ENCODE data around the gene NSMF. TPM values are rescaled to one million over a fixed set of nuclear protein-coding genes. Genes with fewer than 3 reads are reported as not detected.
"Not testable (repeated sequence)": the region's sequence is repeated elsewhere in the genome, so short reads cannot be mapped to it uniquely, and the experiment has no call there.

The NSMF gene
- total RNA-seq, 1 donor from 2014 or later, result 231 TPM

DNA sequence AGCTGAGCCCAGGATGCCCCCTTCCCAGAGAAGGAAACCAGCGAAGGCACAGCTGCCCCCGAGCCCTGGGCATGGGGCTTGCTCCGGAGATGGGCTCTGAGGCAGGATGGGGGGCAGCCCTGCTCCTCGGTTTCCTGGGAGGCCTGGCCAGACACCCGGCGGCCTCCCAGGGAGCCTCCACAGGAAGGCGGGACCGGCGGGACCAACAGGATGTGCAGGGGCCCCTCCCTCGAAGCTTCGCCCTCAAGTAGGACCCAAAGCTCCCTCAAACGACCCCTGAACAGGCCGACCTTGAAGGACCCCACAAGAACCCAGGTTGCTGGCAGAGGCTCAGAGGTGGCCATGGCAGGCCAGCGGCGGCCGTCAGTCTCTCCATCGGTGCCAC, 47.9 kb downstream of the NSMF start:
- intact Hi-C loops (cut with DNase I), result no loop called here
- no peaks in the 10 kb centered on the region for H3K27me3 ChIP-seq
- TF ChIP-seq, protein P1, sequence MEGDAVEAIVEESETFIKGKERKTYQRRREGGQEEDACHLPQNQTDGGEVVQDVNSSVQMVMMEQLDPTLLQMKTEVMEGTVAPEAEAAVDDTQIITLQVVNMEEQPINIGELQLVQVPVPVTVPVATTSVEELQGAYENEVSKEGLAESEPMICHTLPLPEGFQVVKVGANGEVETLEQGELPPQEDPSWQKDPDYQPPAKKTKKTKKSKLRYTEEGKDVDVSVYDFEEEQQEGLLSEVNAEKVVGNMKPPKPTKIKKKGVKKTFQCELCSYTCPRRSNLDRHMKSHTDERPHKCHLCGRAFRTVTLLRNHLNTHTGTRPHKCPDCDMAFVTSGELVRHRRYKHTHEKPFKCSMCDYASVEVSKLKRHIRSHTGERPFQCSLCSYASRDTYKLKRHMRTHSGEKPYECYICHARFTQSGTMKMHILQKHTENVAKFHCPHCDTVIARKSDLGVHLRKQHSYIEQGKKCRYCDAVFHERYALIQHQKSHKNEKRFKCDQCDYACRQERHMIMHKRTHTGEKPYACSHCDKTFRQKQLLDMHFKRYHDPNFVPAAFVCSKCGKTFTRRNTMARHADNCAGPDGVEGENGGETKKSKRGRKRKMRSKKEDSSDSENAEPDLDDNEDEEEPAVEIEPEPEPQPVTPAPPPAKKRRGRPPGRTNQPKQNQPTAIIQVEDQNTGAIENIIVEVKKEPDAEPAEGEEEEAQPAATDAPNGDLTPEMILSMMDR (IDR thresholded peaks at IDR 0.05), result no peak
- DNase-seq (ENCODE audit: low spot score in 2 of 2), result no peak
- no peaks in the 10 kb centered on the region for H3K36me3 ChIP-seq
- no peaks in the 10 kb centered on the region for H3K9me3 ChIP-seq
- peaks cover 16 to 38% of the 10 kb centered on the region in 2 donors for H3K4me1 ChIP-seq
- H3K4me3 ChIP-seq, result peak overlapping the region in 1 of 2 donors; percentile 29
- no peak overlapping the region for H3K27ac ChIP-seq

DNA sequence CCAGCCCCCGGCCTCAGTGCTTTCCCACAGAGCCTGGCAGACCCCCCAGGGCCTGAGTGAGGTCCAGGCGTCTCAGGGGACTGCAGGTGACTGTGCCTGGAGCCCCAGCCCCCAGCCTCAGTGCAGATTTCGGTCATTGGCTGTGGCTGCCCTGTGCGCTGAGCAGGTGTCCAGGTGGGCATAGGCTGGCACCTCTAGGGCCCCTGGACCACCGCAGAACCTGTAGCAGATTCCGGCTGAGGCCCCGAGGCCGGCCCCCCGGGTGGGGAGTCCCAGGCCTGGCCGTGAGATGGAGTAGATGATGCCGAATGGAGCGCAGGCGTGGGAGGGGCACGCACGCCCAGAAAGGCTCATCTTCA, 48.3 kb downstream of the NSMF start:
- H3K4me3 ChIP-seq, result no peak overlapping the region
- H3K36me3 ChIP-seq, result no peaks in the 10 kb centered on the region
- peaks cover 16 to 40% of the 10 kb centered on the region in 2 donors for H3K4me1 ChIP-seq
- H3K9me3 ChIP-seq, result no peaks in the 10 kb centered on the region
- DNase-seq (ENCODE audit: low spot score in 2 of 2), result no peak
- TF ChIP-seq, protein P1 (IDR thresholded peaks at IDR 0.05), result no peak
- H3K27ac ChIP-seq, result no peak overlapping the region
- no peaks in the 10 kb centered on the region for H3K27me3 ChIP-seq
- intact Hi-C loops (cut with DNase I), result no loop called here

DNA sequence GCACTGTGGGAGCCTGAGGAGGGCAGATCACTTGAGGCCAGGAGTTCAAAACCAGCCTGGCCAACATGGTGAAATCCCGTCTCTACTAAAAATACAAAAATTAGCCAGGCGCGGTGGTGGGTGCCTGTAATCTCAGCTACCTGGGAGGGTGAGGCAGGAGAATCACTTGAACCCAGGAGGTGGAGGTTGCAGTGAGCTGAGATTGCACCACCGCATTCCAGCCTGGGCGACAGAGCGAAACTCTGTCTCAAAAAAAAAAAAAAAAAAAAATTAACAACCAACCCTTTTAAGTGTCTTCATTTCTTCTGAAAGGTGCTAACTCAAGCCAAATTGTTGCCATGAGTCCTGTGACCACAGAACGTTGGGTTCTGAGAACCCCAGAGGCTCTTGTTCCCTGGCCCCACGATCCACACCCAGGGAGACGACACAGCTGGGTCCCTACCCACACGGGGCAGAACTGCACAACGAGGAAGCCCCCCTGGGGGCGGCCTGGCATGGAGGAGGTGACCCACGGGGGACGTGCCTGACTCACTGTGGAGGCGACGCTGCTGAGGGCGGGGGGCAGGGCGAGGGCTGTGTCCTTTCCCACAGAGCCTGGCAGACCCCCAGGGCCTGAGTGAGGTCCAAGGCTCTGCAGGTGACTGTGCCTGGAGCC, 48.8 kb downstream of the NSMF start:
- DNase-seq (ENCODE audit: low spot score in 2 of 2); intact Hi-C loops (cut with DNase I); H3K27me3 ChIP-seq; H3K36me3 ChIP-seq; H3K9me3 ChIP-seq; H3K4me3 ChIP-seq; H3K27ac ChIP-seq: not testable (repeated sequence)
- peaks cover 16 to 40% of the 10 kb centered on the region in 2 donors for H3K4me1 ChIP-seq

DNA sequence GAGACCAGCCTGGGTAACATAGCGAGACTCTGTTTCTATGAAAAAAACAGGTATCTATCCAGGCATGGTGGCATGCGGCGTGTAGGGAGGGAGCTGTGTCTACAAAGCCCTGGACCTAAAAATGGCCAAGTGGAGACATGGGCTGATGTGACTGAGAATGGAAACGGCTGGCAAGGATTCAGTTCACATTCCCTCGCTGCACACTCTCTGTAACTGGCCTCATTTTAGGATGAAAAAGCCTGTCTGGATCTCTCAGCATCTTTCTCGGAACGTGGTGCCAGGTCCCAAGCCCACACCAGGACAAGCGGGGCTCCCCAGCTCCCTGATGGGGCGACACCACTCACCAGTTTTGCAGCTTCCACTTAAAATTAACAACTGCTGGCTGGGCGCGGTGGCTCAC, 49.6 kb downstream of the NSMF start:
- TF ChIP-seq, protein P1 (IDR thresholded peaks at IDR 0.05), result no peak
- H3K4me3 ChIP-seq, result no peak overlapping the region
- peaks cover 16 to 37% of the 10 kb centered on the region in 2 donors for H3K4me1 ChIP-seq
- DNase-seq (ENCODE audit: low spot score in 2 of 2), result no peak
- H3K36me3 ChIP-seq, result no peaks in the 10 kb centered on the region
- H3K27ac ChIP-seq, result no peak overlapping the region
- intact Hi-C loops (cut with DNase I), result no loop called here
- H3K9me3 ChIP-seq, result no peaks in the 10 kb centered on the region
- no peaks in the 10 kb centered on the region for H3K27me3 ChIP-seq

DNA sequence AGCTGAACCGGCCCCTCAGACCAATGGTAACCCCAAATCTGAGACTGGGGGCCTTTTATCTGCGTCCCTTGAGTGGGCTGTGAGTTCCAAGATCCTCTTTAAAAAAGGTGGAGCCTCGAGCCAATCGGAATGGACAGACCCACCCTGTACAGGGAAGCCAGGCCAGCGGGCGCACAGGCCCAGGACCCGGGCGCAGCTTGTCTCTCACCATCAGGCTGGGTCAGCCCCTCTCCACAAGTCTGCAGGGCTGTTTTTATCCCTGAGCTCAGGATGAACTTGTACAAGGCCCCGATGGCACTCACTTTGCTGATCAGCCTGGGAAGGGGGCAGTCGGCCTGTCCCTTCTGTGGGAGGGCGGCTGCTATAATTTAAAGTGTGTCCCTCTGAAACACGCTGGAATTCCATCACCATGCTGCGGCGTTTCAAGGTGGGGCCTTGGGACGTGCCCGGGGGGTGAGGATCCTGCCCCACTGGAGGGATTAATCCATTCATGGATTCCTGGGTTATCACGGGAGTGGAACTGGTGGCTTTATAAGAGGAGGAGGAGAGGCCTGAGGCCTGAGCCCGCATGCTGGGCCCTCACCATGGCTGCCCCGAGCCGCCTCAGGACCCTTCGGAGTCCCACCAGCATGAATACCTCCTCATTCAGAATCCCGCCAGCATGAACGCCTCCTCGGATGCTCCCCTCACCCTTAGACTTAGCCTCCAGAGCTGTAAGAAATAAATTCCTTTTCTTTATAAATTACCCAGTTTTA, 50.3 kb downstream of the NSMF start:
- intact Hi-C loops (cut with DNase I), result no loop called here
- Histone ChIP-seq H3K4me3 (no peak overlapping the region), H3K9me3 (no peaks in the 10 kb centered on the region), H3K4me1 (peaks cover 16 to 34% of the 10 kb centered on the region in 2 donors), H3K36me3 (no peaks in the 10 kb centered on the region), H3K27ac (no peak overlapping the region), H3K27me3 (no peaks in the 10 kb centered on the region)
- DNase-seq (ENCODE audit: low spot score in 2 of 2), result no peak
- TF ChIP-seq, protein P1 (IDR thresholded peaks at IDR 0.05), result no peak

DNA sequence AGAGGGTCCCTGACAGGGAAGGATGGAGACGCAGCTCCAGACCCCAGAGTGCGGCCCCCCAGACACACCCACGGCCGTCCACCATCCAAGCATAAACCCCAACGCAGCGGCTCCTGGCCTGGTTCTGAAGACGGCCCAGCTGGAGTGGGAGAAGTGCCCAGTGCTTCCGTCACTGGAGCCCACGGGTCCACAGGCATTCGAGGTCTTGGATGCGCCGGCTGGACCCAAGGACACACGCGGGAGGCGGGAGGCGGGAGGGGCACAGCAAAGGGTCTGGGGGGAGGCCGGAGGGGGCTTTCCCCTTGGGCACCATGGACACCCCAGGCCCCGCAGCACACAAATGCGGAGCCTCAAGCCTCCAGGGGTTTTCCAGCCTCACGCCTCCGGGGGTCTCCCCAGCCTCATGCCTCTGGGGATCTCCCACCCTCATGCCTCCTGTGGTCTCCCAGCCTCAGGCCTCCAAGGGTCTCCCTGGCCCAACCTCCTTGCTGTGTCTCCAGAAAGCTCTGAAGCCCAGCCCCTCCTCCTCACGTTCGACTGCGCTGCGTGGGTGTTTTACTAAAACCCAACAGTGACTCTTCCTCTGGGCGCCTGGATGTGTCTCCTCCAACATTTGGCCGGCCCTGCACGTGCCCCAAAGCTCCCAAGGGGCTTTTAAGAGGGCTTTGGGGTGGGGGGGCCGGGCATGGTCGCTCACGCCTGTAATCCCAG, 51.4 kb downstream of the NSMF start:
- H3K4me1 ChIP-seq, result peaks cover 16 to 29% of the 10 kb centered on the region in 2 donors
- H3K4me3 ChIP-seq, result peak overlapping the region; percentile 50 to 66
- no peaks in the 10 kb centered on the region for H3K27me3 ChIP-seq
- H3K36me3 ChIP-seq, result no peaks in the 10 kb centered on the region
- no peak for DNase-seq (ENCODE audit: low spot score in 2 of 2)
- no peaks in the 10 kb centered on the region for H3K9me3 ChIP-seq
- TF ChIP-seq, protein P1 (IDR thresholded peaks at IDR 0.05), result no peak
- intact Hi-C loops (cut with DNase I), result loop anchor here (2.0 kb wide), 1 partner anchor 113 kb away; no protein-coding TSS in a partner anchor
- peak overlapping the region in 1 of 2 donors; percentile 24 for H3K27ac ChIP-seq
